HG03064 (cell line): ENCODE results near the gene FBLN2.
"Not testable (repeated sequence)": the region's sequence is repeated elsewhere in the genome, so short reads cannot be mapped to it uniquely, and the experiment has no call there.

Experiments used
- ATAC-seq: cut with Tn5 transposase; IDR thresholded peaks from one replicate; pipeline ENCODE4 v1.9.1; 2021; ENCODE audit warnings: low read depth; ENCODE audit not compliant: unreplicated experiment

FBLN2 gene

DNA sequence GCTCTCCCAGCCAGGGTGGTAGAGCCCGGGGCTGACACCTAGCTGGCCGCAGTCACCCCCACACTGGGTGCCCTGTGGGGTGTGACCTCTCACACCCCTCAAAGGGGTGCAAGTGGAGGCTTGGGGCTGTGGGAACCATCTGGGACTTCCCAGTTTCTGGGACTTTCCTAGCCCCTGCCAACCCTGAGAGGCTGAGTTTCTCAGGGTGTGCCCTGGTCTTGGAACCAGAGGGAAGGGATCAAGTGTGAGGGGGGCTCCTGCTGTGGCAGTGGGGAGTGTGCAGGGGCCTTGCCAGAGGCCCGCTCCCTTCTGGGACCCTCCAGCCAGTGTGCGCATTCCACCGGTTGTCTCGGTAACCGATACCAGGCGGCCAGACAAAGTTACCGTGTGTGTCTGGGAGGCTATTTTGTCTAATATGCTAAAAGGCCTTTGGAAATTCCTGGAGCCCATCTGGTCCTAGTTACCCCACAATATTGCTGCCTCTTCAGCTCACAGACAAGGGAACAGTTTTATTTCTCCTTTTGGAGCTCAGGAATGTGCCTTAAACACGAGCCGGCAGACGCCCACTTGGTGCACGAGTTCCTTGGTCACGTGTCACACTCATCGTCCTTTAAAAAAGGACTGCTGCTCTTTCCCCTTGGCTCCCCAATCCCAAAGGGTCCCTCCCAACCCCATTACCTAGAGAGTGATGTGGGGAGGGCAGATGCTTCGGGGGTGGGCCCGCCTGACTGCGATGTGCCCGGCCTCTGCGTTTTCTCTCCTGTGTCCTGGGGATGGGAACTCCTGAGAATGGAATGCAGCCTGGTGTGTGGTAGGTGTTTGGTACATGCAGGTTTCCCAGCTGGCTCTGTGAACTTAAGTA lies 35.6 kb upstream of the FBLN2 start:
- no peak for ATAC-seq

DNA sequence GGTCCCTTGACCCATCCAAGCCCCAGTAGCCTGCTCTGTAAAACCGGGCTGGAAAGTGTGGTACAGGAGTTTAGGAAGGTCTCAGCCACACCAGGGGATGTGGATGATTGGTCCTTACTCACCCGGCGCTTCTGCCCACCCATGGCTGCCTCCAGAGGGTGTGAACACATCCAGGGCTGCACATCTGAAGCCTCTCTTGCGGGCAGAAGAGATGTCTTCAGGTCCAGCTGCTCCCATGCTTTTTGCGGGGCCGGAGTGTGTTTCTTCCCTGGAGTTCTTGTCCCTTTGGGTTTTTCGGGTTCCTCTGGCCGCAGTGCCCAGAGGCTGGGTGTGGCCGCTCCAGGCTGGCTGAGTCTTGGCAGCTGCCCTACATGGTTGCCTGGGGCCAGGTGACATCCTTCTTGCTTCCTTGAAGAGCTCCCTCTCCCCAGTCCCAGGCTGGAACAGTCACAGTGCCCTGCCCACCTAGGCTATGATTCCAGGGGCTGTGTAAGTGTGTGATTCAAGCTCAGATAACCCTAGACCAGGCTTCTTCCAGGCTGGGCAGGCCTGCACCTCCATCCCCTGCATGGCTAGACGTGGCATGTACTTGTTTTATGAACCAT lies 34.9 kb upstream of the FBLN2 start:
- ATAC-seq, result no peak

- no peak for ATAC-seq
Observed at GRCh38 chr3:13514639-13515435, 34.1 kb upstream of the FBLN2 start.

- no peak for ATAC-seq
Observed at GRCh38 chr3:13515786-13516759, 32.9 kb upstream of the FBLN2 start.

DNA sequence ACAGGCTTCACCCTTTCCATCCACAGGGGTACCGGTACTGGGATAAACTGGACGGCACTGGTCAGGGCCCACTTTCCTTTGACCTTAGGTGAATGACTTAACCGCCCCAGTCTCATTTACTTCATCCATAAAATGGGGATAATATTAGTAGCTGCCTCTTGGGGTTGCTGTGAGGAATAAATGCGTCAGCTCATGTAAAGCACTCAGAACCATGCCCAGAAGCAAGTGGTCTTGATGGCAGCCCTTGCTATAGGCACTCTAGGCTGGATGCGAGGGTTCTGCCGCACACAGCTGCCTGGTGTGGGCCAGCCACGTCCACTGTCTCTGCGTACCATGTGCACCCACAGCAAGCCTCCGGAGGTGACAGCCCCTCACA lies 32.2 kb upstream of the FBLN2 start:
- ATAC-seq, result no peak

DNA sequence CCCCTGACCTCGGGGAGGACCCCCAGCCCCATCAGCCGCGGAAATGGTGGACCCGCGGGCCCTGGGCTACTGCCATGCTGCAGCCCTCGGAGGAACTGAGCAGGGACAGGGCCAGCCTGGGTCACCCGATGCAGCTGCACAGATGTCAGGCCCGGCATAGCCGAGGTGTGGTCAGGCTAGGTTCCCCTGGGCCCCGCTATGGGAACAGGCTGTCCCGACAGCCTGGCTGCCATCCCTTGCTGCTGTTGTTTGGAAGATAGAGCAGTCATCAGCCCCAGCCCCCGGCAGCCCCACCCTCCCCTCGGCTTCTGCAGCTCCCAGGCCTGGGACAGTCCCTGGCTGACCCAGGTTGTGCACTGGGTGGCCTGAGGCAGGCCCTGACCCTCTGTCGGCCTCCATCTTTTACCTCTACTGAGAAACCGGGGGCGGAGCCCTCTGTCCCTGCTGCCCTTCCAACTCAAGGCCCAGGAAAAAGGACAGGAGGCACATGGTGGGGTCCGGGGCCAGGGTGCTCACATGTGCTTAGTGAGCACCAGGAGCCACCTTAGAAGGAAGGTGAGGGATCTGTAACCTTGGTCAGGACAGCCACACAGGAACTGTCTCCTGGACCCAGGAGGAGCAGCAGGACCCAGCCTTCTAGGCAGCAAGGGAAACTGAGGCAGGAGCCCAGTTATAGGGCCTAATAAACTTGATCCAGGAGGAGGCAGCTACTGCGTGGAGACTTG lies 31.5 kb upstream of the FBLN2 start:
- no peak for ATAC-seq

DNA sequence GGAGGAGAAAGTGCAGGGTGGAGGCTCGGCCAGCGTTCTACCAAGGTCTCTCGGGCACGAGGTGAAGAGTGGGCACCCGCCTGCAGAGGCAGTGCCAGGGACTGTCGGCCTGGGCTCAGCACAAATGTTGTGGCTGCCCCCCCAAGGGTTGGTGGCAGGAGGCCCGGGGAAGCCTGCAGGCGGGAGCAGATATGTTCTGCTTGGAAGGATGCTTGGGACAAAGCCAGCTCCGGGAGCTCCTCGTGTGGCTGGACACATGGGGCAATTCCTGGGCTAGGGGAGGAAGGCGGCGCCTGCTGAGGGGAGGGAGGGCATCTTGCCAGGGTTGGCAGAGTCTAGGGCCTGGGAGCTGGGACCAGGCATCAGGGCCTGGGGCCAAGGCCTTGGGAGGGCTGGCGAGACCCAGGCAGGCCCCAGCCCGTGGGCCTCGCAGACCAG lies 30.4 kb upstream of the FBLN2 start:
- no peak for ATAC-seq

DNA sequence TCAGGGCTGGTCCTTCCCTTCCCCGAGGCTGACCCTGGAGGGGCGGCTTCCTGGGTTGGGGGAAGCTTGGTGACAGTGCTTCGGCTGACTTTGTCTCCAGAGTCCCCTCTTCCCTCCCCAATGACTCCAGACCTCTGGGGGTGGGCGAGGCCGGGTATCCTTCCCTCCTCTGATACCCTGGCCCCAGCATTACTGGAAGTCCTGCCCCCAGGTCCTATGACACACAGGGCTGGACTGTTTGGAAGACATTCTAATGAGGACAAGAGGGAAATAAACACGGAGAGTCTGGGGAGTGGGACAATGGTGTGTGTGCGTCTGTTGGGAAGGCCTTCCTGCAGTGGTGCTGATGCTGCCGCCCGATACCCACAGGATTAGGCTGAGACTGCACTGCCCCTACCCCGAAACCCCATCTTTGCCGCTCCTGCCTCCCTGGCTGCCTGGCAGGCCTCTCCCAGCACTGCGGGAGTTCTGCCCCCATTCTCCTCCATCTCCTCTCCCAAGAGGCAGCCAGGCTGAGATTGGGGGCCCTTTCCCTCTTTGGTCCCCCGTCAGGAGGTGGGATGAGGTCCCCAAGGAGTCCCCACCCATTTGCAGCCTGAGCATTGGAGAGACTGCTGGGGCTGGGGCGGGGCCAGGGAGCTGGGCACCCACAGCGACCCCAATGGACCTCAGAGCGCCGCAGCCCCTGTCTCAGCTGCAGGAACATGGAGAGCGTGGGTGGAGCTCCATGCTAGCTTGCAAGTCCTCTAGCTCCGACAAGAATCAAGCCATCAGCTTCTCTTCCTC lies 29.7 kb upstream of the FBLN2 start:
- ATAC-seq, result no peak

GRCh38 chr3:13520326-13520880 lies 28.5 kb upstream of the FBLN2 start:
- no peak for ATAC-seq

DNA sequence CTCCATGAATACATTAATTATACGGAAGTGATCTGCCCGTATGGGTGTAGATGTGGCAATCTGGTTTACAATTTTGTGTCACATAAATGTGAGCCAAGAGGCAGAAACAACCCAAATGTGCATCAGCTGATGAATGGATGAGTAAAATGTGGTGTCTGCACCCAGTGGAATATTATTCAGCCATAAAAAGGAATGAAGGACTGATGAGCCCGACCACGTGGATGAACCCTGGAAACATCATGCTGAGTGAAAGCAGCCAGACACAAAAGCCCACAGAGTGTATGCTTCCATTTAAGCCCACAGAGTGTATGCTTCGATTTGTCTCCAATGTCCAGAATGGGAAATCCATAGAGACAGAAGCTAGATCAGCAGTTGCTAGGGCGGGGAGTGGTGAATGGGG lies 27.6 kb upstream of the FBLN2 start:
- no peak for ATAC-seq

DNA sequence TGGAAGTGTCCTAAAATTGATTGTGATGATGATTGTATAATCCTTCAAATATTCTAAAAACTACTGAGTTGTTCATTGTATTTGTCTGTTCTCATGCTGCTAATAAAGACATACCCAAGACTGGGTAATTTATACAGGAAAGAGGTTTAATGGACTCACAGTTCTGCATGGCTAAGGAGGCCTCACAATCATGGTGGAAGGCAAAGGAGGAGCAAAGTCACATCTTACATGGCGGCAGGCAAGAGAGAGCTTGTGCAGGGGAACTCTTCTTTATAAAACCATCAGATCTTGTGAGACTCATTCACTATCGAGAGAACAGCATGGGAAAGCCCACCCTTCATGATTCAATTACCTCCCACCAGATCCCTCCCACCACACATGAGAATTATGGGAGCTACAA lies 27.2 kb upstream of the FBLN2 start:
- not testable (repeated sequence) for ATAC-seq

- ATAC-seq, result no peak
Observed at GRCh38 chr3:13522236-13522635, 26.7 kb upstream of the FBLN2 start.

GRCh38 chr3:13524979-13525669 lies 23.8 kb upstream of the FBLN2 start:
- no peak for ATAC-seq

DNA sequence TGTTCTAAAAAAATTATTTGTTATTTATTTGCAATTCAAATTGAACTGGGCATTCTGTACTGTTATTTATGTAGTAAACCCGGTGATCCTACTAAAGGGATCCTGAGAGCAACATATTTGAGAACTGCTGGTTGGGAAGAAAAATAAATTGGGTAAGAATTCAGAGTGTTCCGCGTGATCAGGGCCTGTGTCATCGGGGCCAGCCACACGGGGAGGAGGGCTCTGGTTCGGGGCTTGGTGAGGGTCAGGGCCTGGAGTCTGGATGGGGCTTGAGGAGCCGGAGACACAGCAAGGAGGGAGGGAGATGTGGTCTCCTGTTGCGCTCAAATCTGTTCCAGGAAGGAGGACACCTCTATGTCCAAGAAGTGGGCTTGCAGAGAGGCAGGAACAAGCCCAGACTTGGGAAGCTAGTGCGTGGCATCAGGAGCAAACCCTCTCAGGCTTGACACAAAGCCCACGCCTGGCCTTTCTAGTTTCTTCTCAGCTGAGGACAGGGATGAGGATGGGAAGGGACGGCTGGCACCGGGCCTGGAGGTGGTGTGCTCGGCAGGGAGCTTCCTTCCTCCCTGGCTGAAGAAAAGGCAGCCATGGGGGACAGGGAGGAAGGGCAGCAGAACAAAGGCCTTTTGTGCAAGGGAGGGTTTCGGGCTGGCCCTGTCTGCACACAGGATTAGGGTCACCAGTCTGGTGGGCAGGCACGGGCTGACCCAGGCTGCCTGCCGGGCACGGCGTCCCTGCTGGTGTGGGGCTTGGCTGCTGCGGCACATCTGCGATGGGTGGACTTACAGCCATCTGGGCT lies 22.9 kb upstream of the FBLN2 start:
- ATAC-seq, result no peak

DNA sequence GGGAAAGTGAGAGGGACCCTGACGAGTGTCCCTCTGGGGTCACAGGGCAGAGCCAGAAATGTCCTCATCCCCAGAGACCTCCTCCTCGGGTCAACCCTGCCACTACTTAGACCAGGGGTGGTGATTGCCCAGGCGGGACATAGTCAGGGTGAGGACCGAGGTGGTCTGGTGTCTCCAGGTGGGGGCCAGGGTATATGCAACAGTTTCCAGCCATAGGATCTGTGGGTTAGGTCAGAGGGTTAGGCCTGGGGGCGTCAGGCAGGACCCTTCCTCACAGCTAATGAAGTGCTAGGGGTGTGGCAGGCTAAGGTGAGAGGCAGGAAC lies 22.3 kb upstream of the FBLN2 start:
- no peak for ATAC-seq

DNA sequence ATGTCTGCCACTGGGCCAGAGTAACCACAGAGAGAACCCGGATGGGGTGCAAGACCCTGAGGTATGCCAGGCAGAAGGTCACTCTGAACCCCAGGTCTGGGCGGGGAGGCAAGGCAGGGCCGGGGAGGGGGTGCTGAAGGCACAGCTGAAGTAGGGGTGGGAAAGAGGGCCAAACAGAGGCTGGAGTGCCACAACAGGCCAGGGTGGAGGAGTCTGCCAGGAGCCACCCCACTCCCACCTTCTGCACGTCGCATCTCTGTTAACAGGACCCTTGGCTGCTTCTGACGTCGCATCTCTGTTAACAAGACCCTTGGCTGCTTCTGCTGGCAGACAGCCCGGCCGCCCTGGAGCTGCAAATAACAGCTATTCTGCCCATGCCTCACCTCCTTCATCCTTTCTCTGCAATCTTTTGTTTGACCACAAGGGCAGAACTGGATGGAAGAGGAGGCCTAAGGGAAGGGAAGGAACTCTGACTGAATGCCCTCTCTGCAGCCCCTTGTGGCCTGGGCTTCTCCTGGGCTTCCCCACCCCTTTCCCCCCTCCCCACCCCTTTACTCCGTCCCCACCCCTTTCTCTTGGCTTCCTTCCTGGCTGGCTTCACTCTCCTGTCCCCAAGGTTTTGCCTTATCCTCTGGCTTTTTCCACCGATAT lies 20.6 kb upstream of the FBLN2 start:
- ATAC-seq, result no peak
